Measurements from ENCODE around the gene KATNBL1. TPM values are rescaled to one million over a fixed set of nuclear protein-coding genes. Genes with fewer than 3 reads are reported as not detected.

The KATNBL1 gene
- 28.7 and 33.4 TPM in 2 replicates for total RNA-seq

GRCh38 chr15:34209421-34210282 is at the start of gene KATNBL1:
Gene KATNBL1 (minus strand): TSS chr15:34210096. CDS start chr15:34163676, 46,420 bp downstream.

GRCh38 chr15:34101366-34102174 is 108.3 kb downstream of the KATNBL1 start, which contains the start of the genes EMC7 and PGBD4:
Gene EMC7 (minus strand): TSS chr15:34101862. CDS start chr15:34101839, 23 bp downstream.
Gene PGBD4 (plus strand): TSS chr15:34102083. CDS start chr15:34102532, 449 bp downstream.

Other genes with a start within 250 kb of the KATNBL1 start
- gene CHRM5, start 241.6 kb downstream of the KATNBL1 start, total RNA-seq, result under 0.01 TPM in 1 of 2 replicates, not detected in the other
- 27.3 and 27.7 TPM in 2 replicates for gene AVEN, start 170.9 kb downstream of the KATNBL1 start, total RNA-seq
- gene EMC7, start 108.2 kb downstream of the KATNBL1 start, total RNA-seq, result 41.4 and 43.9 TPM in 2 replicates
- 2.2 and 2.4 TPM in 2 replicates for gene PGBD4, start 108.0 kb downstream of the KATNBL1 start, total RNA-seq
- 195 and 249 TPM in 2 replicates for gene EMC4, start 14.9 kb upstream of the KATNBL1 start, total RNA-seq
- gene SLC12A6, start 127.7 kb upstream of the KATNBL1 start, total RNA-seq, result 38.2 and 61.4 TPM in 2 replicates
- gene NOP10, start 133.0 kb upstream of the KATNBL1 start, total RNA-seq, result 247 and 255 TPM in 2 replicates
- not detected in 2 replicates for gene NUTM1, start 133.2 kb upstream of the KATNBL1 start, total RNA-seq
- gene LPCAT4, start 157.1 kb upstream of the KATNBL1 start, total RNA-seq, result 12.9 and 15.4 TPM in 2 replicates
- 12.2 and 12.7 TPM in 2 replicates for gene GOLGA8A, start 227.7 kb upstream of the KATNBL1 start, total RNA-seq

Data from aortic smooth muscle cell (primary cell).